GM19372 (cell line): ENCODE measurements around the gene PPP6R3.
"Not testable (repeated sequence)": the region's sequence is repeated elsewhere in the genome, so short reads cannot be mapped to it uniquely, and the experiment has no call there.

ENCODE experiments used
- ATAC-seq: cut with Tn5 transposase; IDR thresholded peaks from one replicate; pipeline ENCODE4 v1.9.1; 2021; ENCODE audit warnings: mild to moderate bottlenecking, low read depth, moderate library complexity; ENCODE audit not compliant: unreplicated experiment

The PPP6R3 gene

GRCh38 chr11:68635883-68636282 is 175.3 kb downstream of the PPP6R3 start:
- ATAC-seq = not testable (repeated sequence)

- ATAC-seq = not testable (repeated sequence)
Observed at GRCh38 chr11:68639322-68639721, 178.8 kb downstream of the PPP6R3 start.

- no peak for ATAC-seq
Observed at GRCh38 chr11:68641880-68642279, 181.3 kb downstream of the PPP6R3 start.

- no peak for ATAC-seq
Observed at GRCh38 chr11:68643585-68643984, 183.0 kb downstream of the PPP6R3 start.

GRCh38 chr11:68646832-68647231 is 186.3 kb downstream of the PPP6R3 start:
- no peak for ATAC-seq

GRCh38 chr11:68649851-68650555 is 189.5 kb downstream of the PPP6R3 start:
- no peak for ATAC-seq

GRCh38 chr11:68650801-68651200 is 190.2 kb downstream of the PPP6R3 start:
- no peak for ATAC-seq

- ATAC-seq = no peak
Observed at GRCh38 chr11:68651208-68651984, 190.8 kb downstream of the PPP6R3 start.

GRCh38 chr11:68651985-68652682 is 191.6 kb downstream of the PPP6R3 start:
- no peak for ATAC-seq

GRCh38 chr11:68652683-68653156 is 192.2 kb downstream of the PPP6R3 start:
- no peak for ATAC-seq

GRCh38 chr11:68653486-68654430 is 193.2 kb downstream of the PPP6R3 start:
- no peak for ATAC-seq

GRCh38 chr11:68654978-68655377 is 194.4 kb downstream of the PPP6R3 start:
- no peak for ATAC-seq

GRCh38 chr11:68655406-68655805 is 194.9 kb downstream of the PPP6R3 start:
- ATAC-seq = no peak

- ATAC-seq = no peak
Observed at GRCh38 chr11:68655806-68656205, 195.3 kb downstream of the PPP6R3 start.

GRCh38 chr11:68657021-68657780 is 196.6 kb downstream of the PPP6R3 start:
- no peak for ATAC-seq

- ATAC-seq = no peak
Observed at GRCh38 chr11:68658097-68658496, 197.5 kb downstream of the PPP6R3 start.

- ATAC-seq = no peak
Observed at GRCh38 chr11:68658661-68659060, 198.1 kb downstream of the PPP6R3 start.

- no peak for ATAC-seq
Observed at GRCh38 chr11:68659158-68659921, 198.8 kb downstream of the PPP6R3 start.
